ENCODE results near the gene RSPH9. TPM values are rescaled to one million over a fixed set of nuclear protein-coding genes. Genes with fewer than 3 reads are reported as not detected.

The RSPH9 gene, protein sequence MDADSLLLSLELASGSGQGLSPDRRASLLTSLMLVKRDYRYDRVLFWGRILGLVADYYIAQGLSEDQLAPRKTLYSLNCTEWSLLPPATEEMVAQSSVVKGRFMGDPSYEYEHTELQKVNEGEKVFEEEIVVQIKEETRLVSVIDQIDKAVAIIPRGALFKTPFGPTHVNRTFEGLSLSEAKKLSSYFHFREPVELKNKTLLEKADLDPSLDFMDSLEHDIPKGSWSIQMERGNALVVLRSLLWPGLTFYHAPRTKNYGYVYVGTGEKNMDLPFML
- 0.17 TPM in 1 of 2 replicates, not detected in the other for total RNA-seq

DNA sequence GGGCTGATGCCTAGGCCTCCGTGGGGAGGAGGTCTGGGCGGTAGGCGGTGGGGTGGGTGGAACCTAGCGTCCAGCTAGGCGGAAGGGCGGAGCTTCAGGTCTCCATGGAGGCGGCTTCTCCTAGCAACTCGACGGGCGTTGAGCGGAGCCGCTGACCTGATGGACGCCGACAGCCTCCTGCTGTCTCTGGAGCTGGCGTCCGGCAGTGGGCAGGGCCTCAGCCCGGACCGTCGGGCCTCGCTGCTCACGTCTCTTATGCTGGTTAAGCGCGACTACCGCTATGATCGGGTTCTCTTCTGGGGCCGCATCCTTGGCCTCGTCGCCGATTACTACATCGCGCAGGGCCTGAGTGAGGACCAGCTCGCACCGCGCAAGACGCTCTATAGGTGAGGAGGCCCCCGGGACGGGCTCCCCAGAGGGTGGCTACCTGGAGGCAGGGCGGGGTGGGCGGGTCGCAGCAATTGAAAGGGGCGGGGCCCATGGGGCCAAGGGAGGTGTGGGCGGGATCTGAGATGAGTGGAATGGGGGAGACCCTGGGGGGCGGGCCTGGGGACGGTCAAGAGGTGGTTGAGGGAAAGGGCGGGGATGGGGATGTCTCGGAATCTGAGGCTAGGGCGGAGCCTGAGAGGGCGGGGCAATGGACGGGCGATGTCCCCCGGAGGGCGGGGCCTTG, at the start of gene RSPH9:
Gene RSPH9 (plus strand): TSS at position 97 of the 673 bp plus-strand sequence. CDS start 63 bp downstream, at position 160.
- Mint-ChIP-seq H3K9me3 (no peaks in the 10 kb centered on the region), H3K27ac (peak within 1 kb of the TSS; percentile 24), H3K4me1 (peaks cover 11% of the 10 kb centered on the region), H3K27me3 (no peaks in the 10 kb centered on the region), H3K36me3 (ENCODE audit: low read depth) (peaks cover 18% of the 10 kb centered on the region), H3K4me3 (peak within 1 kb of the TSS; percentile 87)
- CTCF ChIA-PET, result interaction anchor here (1.0 to 1.7 kb wide), 5 partner anchors 16 to 622 kb away, joined by 3 to 5 read pairs (median 4); partner anchors contain the start of gene GTPBP2
- ATAC-seq (ENCODE audit: low read depth), result peak; percentile 92
- intact Hi-C loops (cut with micrococcal nuclease), result loop anchor here (1.0 to 2.0 kb wide), 3 partner anchors 9 to 36 kb away; partner anchors contain the start of gene GTPBP2
- peak; percentile 72 for DNase-seq
- TF ChIP-seq, protein P1, sequence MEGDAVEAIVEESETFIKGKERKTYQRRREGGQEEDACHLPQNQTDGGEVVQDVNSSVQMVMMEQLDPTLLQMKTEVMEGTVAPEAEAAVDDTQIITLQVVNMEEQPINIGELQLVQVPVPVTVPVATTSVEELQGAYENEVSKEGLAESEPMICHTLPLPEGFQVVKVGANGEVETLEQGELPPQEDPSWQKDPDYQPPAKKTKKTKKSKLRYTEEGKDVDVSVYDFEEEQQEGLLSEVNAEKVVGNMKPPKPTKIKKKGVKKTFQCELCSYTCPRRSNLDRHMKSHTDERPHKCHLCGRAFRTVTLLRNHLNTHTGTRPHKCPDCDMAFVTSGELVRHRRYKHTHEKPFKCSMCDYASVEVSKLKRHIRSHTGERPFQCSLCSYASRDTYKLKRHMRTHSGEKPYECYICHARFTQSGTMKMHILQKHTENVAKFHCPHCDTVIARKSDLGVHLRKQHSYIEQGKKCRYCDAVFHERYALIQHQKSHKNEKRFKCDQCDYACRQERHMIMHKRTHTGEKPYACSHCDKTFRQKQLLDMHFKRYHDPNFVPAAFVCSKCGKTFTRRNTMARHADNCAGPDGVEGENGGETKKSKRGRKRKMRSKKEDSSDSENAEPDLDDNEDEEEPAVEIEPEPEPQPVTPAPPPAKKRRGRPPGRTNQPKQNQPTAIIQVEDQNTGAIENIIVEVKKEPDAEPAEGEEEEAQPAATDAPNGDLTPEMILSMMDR (IDR thresholded peaks at IDR 0.05), result no peak
- POLR2A ChIA-PET, result interaction anchor here (0.6 to 2.6 kb wide), 5 partner anchors 9 to 128 kb away, joined by 3 to 10 read pairs (median 6); partner anchors contain the start of genes GTPBP2 and MAD2L1BP

GRCh38 chr6:43600595-43600994, 44.2 kb upstream of the RSPH9 start:
- no peak overlapping the region for H3K27ac Mint-ChIP-seq
- TF ChIP-seq, protein P1 (IDR thresholded peaks at IDR 0.05), result no peak
- no peak for DNase-seq
- no peaks in the 10 kb centered on the region for H3K9me3 Mint-ChIP-seq
- no peaks in the 10 kb centered on the region for H3K4me1 Mint-ChIP-seq
- no peaks in the 10 kb centered on the region for H3K27me3 Mint-ChIP-seq
- H3K36me3 Mint-ChIP-seq (ENCODE audit: low read depth), result peaks cover 65% of the 10 kb centered on the region
- ChIA-PET POLR2A (no interaction called here), CTCF (interaction anchor here (1.0 to 1.6 kb wide), 2 partner anchors 25 to 478 kb away, joined by 3 read pairs; partner anchors contain the start of genes POLH and XPO5)
- ATAC-seq (ENCODE audit: low read depth), result no peak
- intact Hi-C loops (cut with micrococcal nuclease), result no loop called here
- no peak overlapping the region for H3K4me3 Mint-ChIP-seq

GRCh38 chr6:43604174-43604573, 40.7 kb upstream of the RSPH9 start:
- intact Hi-C loops (cut with micrococcal nuclease), result no loop called here
- POLR2A ChIA-PET, result interaction anchor here (0.6 kb wide), 1 partner anchor 26 kb away, joined by 3 read pairs; no protein-coding TSS in a partner anchor
- CTCF ChIA-PET, result interaction anchor here (1.1 kb wide), 1 partner anchor 474 kb away, joined by 6 read pairs; no protein-coding TSS in a partner anchor
- Mint-ChIP-seq H3K27me3 (no peaks in the 10 kb centered on the region), H3K36me3 (ENCODE audit: low read depth) (peaks cover 73% of the 10 kb centered on the region), H3K4me1 (peaks cover 12% of the 10 kb centered on the region), H3K4me3 (no peak overlapping the region), H3K9me3 (no peaks in the 10 kb centered on the region), H3K27ac (no peak overlapping the region)
- TF ChIP-seq, protein P1 (IDR thresholded peaks at IDR 0.05), result no peak
- ATAC-seq (ENCODE audit: low read depth) (no peak), DNase-seq (no peak)

DNA sequence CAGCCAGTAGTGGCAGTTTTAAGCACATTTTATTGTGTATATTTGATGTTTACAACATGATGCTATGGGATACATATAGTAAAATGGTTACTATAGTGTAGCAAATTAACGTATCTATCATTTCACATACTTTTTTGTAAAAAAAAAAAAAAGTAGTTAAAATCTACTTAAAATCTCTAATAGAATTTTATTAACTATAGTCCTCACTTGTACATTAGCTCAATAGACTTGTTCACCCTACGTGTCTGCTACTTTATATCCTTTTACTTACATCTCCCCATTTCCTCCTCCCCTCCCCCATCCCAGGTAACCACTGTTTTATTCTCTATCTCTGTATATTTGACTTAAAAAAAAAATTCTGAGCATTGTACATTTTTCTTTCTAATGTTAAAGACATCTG, 38.8 kb upstream of the RSPH9 start:
- TF ChIP-seq, protein P1 (IDR thresholded peaks at IDR 0.05), result no peak
- ATAC-seq (ENCODE audit: low read depth) (no peak), DNase-seq (no peak)
- peaks cover 74% of the 10 kb centered on the region for H3K36me3 Mint-ChIP-seq (ENCODE audit: low read depth)
- ChIA-PET POLR2A (no interaction called here), CTCF (interaction anchor here (1.2 kb wide), 1 partner anchor 165 kb away, joined by 5 read pairs; no protein-coding TSS in a partner anchor)
- peaks cover 14% of the 10 kb centered on the region for H3K4me1 Mint-ChIP-seq
- no peaks in the 10 kb centered on the region for H3K9me3 Mint-ChIP-seq
- no peak overlapping the region for H3K27ac Mint-ChIP-seq
- no peaks in the 10 kb centered on the region for H3K27me3 Mint-ChIP-seq
- no peak overlapping the region for H3K4me3 Mint-ChIP-seq
- intact Hi-C loops (cut with micrococcal nuclease), result no loop called here
